Measurements from ENCODE around the gene CDCA7L. TPM values are rescaled to one million over a fixed set of nuclear protein-coding genes. Genes with fewer than 3 reads are reported as not detected.

Gene CDCA7L, protein sequence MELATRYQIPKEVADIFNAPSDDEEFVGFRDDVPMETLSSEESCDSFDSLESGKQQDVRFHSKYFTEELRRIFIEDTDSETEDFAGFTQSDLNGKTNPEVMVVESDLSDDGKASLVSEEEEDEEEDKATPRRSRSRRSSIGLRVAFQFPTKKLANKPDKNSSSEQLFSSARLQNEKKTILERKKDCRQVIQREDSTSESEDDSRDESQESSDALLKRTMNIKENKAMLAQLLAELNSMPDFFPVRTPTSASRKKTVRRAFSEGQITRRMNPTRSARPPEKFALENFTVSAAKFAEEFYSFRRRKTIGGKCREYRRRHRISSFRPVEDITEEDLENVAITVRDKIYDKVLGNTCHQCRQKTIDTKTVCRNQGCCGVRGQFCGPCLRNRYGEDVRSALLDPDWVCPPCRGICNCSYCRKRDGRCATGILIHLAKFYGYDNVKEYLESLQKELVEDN
- polyA plus RNA-seq (ENCODE audit: low read depth in 6 of 6): 100 to 1,000 TPM; 229 to 356 (median 303) TPM

DNA sequence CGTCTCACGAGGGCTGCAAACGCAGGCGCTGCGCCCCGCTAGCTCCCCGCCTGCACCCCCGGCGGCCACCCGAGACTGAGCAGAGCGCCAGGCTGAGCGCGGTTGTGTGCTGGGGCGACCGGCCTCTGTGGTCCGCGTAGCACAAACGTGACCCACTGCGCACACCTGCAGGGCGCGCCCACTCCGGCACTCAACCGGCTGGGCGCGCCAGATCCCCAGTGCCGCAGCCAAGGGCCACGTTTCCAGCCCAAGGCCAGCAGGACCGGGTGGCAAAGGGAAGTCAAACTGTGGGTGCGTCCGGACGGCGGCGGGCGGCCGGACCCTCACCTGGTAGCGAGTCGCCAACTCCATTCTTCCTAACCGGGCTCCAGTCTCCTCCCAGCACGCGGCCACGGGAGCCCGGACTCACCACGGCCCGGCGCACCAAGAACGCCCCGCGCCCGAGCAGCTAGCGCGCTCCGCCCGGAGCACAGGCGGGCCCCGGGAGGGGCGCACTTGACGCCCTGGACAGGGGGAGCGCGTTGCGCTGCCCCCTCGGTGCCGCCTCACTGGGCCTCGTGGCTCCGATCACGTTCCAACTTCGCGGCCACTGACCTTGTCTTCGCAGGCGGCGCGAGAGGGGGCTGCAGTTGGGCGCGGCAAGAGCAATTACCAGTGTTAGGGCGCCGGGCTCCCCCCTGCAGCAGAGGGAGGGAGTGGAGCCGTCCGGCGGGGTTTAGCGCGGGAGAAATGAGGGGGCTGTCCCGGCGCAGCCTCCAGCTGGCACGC, at the start of gene CDCA7L:
Gene CDCA7L (minus strand): TSS at position 446 of the 768 bp plus-strand sequence. CDS start 95 bp downstream, at position 351.
- Mint-ChIP-seq H3K36me3 (no peaks in the 10 kb centered on the region), H3K27me3 (no peaks in the 10 kb centered on the region), H3K9me3 (peaks cover 0 to 3% (median 0%) of the 10 kb centered on the region in 7 donors), H3K4me1 (peaks cover 53 to 79% (median 73%) of the 10 kb centered on the region in 3 donors), H3K4me3 (peak within 1 kb of the TSS; percentile 92 to 99 (median 97)), H3K27ac (peak within 1 kb of the TSS; percentile 97 to 100 (median 100))
- ATAC-seq (ENCODE audit: low read depth in 2 of 2) (peak; percentile 79 to 83), DNase-seq (peak; percentile 96)

DNA sequence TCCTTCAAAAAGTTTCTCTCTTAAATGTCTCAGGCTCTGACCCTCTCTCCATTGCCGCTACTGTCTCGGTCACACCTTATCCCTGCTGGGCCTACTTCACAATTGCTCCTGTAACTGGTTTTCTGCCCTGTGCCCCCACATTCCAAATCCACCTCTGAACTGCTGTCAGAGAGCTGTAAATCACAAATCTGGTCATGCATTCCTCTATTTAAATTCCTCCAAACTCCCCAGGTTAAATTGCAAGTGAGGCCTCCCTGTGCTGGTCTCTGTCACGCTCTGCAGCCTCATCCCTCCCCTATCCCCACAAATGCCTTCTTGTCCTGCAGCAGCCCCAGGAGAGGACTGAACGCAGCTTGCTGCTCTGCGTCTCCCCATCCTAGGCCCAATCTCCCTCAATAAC, 40.4 kb upstream of the CDCA7L start:
- H3K27me3 Mint-ChIP-seq: no peaks in the 10 kb centered on the region
- peaks cover 0 to 6% (median 0%) of the 10 kb centered on the region in 3 donors for H3K4me1 Mint-ChIP-seq
- DNase-seq (no peak), ATAC-seq (ENCODE audit: low read depth in 2 of 2) (no peak)
- H3K36me3 Mint-ChIP-seq: no peaks in the 10 kb centered on the region
- peak overlapping the region in 5 of 6 donors; percentile 1 to 92 (median 51) for H3K27ac Mint-ChIP-seq
- H3K4me3 Mint-ChIP-seq: no peak overlapping the region
- no peaks in the 10 kb centered on the region for H3K9me3 Mint-ChIP-seq

DNA sequence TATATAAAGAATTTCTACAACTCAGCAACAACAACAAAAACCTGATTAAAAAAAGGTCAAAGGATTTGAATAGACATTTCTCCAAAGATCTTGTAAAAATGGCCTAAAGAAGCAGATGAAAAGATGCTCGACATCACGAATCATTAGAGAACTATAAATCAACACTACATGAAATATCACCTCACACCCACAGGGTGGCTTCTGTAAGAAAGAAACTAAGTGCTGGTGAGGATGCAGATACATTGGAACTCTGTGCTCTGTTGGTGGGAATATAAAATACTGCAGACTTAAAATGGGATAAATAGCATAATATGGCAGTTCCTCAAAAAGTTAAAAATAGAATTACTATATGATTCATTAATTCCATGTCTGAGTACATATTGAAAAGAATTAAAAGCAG, 38.3 kb upstream of the CDCA7L start:
- H3K4me3 Mint-ChIP-seq: no peak overlapping the region
- no peaks in the 10 kb centered on the region for H3K27me3 Mint-ChIP-seq
- no peaks in the 10 kb centered on the region for H3K36me3 Mint-ChIP-seq
- H3K27ac Mint-ChIP-seq: peak overlapping the region in 1 of 6 donors; percentile 14
- H3K9me3 Mint-ChIP-seq: no peaks in the 10 kb centered on the region
- ATAC-seq (ENCODE audit: low read depth in 2 of 2) (no peak), DNase-seq (no peak)
- peaks cover 0 to 7% (median 0%) of the 10 kb centered on the region in 3 donors for H3K4me1 Mint-ChIP-seq

DNA sequence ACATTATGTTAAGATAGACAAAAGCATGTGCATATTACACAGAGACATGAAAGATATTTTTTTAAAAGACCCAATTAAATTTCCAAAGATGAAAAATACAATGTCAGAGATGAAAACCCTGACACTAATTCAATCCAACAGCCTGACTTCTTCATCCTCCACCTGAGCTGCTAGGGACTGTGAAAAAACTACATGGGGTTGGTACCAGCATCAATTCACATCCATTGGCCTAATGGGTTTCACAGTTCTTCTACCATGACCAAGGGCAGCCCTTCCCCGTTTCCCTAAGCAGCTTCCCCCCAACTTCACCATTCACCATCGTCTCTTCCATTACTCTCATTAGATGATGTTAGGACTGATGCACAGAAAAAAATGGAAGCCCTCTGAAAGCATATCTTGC, 37.4 kb upstream of the CDCA7L start:
- Mint-ChIP-seq H3K27ac (peak overlapping the region in 2 of 6 donors; percentile 67 to 79), H3K9me3 (no peaks in the 10 kb centered on the region), H3K27me3 (no peaks in the 10 kb centered on the region), H3K36me3 (no peaks in the 10 kb centered on the region), H3K4me1 (peaks cover 0 to 7% (median 0%) of the 10 kb centered on the region in 3 donors), H3K4me3 (no peak overlapping the region)
- DNase-seq: no peak
- ATAC-seq (ENCODE audit: low read depth in 2 of 2): no peak

DNA sequence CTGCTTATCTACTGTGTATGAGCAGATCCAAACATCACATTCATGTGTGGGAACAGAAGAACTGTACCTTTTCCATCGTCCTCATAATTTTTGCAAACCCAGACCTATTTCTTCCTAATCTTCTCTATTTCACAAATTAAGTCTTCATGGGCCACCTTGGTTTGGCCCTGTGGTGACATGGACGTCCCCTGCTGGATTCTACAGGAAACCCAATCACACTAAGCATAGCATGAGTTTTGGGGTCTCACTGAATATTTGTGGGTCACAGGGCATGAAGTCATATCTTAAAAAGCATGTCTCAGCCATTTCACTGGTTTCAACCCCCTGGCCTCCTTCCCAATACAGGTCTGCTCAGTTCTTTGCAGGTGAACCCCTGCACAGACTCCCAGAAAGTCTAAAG, 35.8 kb upstream of the CDCA7L start:
- Mint-ChIP-seq H3K27ac (peak overlapping the region in 2 of 6 donors; percentile 35 to 38), H3K4me1 (peaks cover 0 to 7% (median 0%) of the 10 kb centered on the region in 3 donors), H3K27me3 (no peaks in the 10 kb centered on the region), H3K9me3 (no peaks in the 10 kb centered on the region), H3K4me3 (no peak overlapping the region), H3K36me3 (no peaks in the 10 kb centered on the region)
- no peak for DNase-seq
- no peak for ATAC-seq (ENCODE audit: low read depth in 2 of 2)

DNA sequence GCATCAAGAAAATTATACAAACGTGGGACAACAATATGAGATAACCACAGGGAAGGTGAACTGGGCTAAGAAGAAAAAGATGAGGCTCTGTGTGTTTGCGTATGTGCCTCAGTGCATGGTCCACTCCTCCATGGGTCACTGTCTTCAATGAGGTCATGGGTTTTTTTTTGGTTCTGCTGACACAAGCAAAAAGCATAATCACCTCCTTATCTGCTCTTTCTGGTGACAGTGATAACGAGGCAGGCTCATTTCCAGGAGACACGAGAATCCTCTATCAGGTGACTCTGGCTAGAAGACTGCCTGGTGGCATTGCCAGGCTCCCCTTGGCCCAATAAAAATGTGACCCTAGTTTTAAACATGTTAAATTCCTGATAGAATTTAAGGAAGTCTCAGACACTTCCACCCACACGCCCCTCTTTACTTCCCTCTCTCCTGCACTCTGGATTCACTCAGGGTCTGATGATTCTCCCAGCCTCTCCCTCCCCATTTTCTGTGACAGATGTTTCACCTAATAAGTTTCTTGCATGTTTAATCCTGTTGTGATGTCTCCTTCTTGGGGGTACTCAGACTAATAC, 35.3 kb upstream of the CDCA7L start:
- Mint-ChIP-seq H3K27ac (peak overlapping the region in 2 of 6 donors; percentile 35 to 67), H3K9me3 (no peaks in the 10 kb centered on the region), H3K27me3 (no peaks in the 10 kb centered on the region), H3K4me3 (no peak overlapping the region), H3K36me3 (no peaks in the 10 kb centered on the region), H3K4me1 (peaks cover 0 to 7% (median 0%) of the 10 kb centered on the region in 3 donors)
- ATAC-seq (ENCODE audit: low read depth in 2 of 2) (no peak), DNase-seq (no peak)

DNA sequence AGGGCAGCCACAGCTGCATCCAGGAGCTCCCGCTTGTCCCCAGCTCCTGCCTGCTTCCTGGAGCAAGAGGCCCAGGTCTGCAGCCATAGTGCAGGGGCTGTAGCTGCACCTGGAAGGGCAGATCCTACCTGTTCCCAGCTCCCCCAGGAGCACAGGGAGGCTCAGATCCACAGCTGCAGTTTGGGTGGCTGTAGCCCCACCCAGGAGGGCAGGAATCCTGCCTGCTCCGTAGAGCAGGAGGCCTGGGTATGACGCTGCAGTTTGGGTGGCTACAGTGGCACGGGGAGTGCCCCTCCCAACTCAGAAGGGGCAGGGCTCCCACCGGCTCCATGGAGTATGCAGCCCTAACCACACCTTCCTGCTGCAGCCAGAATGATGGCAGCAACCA, 26.7 kb upstream of the CDCA7L start:
- H3K36me3 Mint-ChIP-seq: no peaks in the 10 kb centered on the region
- DNase-seq: no peak
- H3K4me1 Mint-ChIP-seq: peaks cover 10 to 23% (median 22%) of the 10 kb centered on the region in 3 donors
- H3K4me3 Mint-ChIP-seq: no peak overlapping the region
- H3K27ac Mint-ChIP-seq: no peak overlapping the region
- no peak for ATAC-seq (ENCODE audit: low read depth in 2 of 2)
- peaks cover 0 to 6% (median 2%) of the 10 kb centered on the region in 7 donors for H3K9me3 Mint-ChIP-seq
- no peaks in the 10 kb centered on the region for H3K27me3 Mint-ChIP-seq

DNA sequence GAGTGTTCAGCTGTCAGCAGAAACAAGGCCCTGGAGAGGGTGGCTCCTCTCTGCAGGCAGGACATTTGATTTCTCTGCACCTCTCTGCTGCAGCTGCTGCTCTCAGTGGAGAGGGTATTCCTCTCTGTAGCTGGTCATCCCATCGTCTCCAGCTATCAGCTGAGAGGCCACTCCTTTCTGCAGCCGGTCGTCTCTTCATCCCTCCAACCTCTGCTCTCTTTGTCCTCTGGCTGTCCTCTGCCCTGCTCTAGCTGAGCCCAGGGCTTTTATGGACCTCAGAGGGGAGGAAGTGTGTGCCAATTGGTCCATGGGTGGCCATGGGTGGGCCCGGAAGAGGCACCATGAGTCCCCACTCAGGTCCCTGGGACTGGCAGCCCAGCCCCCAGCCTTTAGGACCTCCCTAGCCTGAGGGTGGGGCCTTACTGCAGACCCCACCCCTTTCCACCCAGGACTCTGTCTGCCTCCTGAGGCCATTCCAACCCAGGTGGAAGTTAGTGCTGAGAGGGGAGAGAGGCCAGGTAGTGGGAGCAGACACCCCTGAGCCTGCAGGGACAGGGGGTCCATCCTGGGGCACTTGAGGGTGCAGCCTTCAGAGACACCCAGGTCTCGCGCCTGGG, 26.2 kb upstream of the CDCA7L start:
- Mint-ChIP-seq H3K4me3 (no peak overlapping the region), H3K27ac (no peak overlapping the region), H3K36me3 (no peaks in the 10 kb centered on the region), H3K4me1 (peaks cover 12 to 28% (median 22%) of the 10 kb centered on the region in 3 donors), H3K27me3 (no peaks in the 10 kb centered on the region), H3K9me3 (peaks cover 0 to 6% (median 2%) of the 10 kb centered on the region in 7 donors)
- ATAC-seq (ENCODE audit: low read depth in 2 of 2) (no peak), DNase-seq (no peak)

DNA sequence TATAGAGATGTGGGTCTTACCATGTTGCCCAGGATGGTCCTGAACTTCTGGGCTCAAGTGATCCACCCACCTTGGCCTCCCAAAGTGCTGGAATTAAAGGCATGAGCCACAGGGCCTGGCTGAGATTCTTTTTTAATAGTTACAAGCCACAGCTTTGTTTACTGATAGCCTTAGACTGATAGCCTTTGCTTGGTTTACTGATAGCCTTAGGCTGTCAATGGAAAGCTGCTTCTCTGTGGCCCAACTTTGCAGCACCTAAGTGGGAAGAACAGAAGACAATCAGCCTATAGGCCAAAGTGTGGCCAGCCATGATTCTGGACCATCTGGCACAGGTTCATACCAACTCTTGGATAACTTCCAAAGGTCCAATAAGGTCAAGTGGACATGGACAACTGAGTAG, 24.1 kb upstream of the CDCA7L start:
- H3K36me3 Mint-ChIP-seq: no peaks in the 10 kb centered on the region
- ATAC-seq (ENCODE audit: low read depth in 2 of 2): no peak
- H3K4me1 Mint-ChIP-seq: peaks cover 29 to 48% (median 40%) of the 10 kb centered on the region in 3 donors
- H3K27me3 Mint-ChIP-seq: no peaks in the 10 kb centered on the region
- peak overlapping the region in 1 of 8 donors; percentile 20 for H3K4me3 Mint-ChIP-seq
- DNase-seq: no peak
- H3K27ac Mint-ChIP-seq: peak overlapping the region in 1 of 6 donors; percentile 62
- H3K9me3 Mint-ChIP-seq: peaks cover 0 to 6% (median 2%) of the 10 kb centered on the region in 7 donors

DNA sequence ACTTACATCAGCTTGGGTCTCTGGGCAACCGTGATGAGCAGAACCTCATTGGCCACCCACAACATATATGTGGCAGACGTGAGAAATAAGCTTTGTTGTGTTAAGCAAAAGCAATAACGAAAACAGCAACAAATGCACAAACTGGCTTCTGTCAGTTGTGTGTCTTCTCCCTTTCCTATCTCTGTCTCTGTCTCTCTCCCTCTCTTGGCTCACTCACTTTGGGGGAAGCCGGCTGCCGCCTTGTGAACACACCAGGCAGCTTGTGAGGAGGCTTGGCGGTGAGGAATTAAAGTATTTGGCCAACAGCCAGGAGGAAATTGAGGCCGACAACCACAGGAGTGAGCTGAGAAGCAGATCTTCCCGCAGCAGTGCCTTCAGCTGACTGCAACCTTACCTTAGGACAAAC, 21.9 kb upstream of the CDCA7L start:
- no peak for ATAC-seq (ENCODE audit: low read depth in 2 of 2)
- peak overlapping the region; percentile 61 to 93 (median 84) for H3K4me3 Mint-ChIP-seq

DNA sequence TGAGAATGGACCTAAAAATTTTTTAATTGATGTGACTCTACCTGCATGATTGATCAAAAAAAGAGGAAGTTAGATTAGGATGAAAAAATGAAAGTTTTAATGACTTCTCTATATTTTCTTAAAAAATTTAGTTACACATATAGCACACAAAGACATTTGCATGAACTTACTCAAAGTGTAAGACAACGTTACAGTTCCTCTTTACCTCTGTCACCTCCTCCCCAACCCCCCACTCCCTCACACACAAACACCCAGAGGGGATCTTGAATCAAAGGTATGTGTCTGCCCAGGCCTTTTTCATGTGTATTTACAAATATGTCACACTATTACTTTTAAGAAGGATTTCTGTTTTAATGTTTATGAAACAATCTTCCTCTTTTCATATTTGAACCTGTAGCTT, 20.6 kb upstream of the CDCA7L start:
- Mint-ChIP-seq H3K4me3 (peak overlapping the region; percentile 63 to 93 (median 84)), H3K9me3 (no peaks in the 10 kb centered on the region), H3K27ac (peak overlapping the region; percentile 89 to 98 (median 98)), H3K4me1 (peaks cover 48 to 68% (median 50%) of the 10 kb centered on the region in 3 donors), H3K36me3 (no peaks in the 10 kb centered on the region), H3K27me3 (no peaks in the 10 kb centered on the region)
- DNase-seq: peak; percentile 86
- ATAC-seq (ENCODE audit: low read depth in 2 of 2): peak; percentile 96

More for the DNA sequence above, 21.9 kb upstream of the CDCA7L start:
- peak; percentile 46 for DNase-seq
- H3K36me3 Mint-ChIP-seq: no peaks in the 10 kb centered on the region
- H3K27me3 Mint-ChIP-seq: no peaks in the 10 kb centered on the region
- H3K9me3 Mint-ChIP-seq: no peaks in the 10 kb centered on the region
- peak overlapping the region; percentile 89 to 99 (median 96) for H3K27ac Mint-ChIP-seq
- peaks cover 48 to 70% (median 57%) of the 10 kb centered on the region in 3 donors for H3K4me1 Mint-ChIP-seq

DNA sequence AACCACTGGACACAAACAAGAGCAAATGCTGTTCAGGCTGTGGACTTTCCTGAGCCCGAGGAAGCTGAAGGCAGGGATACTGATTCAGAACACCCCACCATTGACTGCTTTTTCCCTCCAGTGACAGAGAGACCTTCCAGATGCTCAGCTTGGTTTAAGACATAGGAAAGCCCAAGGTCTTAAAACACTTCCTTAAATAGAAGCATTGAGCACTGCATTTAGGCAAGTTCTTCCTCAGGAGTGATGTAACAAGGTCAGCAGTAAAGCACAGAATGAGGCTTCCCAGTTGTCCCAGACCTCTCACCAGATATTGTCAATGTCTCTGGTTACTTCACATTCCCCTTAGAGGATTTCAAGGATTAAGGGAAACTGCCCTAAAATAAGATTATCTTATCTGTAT, 19.6 kb upstream of the CDCA7L start:
- Mint-ChIP-seq H3K4me1 (peaks cover 50 to 69% (median 52%) of the 10 kb centered on the region in 3 donors), H3K27me3 (no peaks in the 10 kb centered on the region), H3K27ac (peak overlapping the region; percentile 89 to 98 (median 98)), H3K9me3 (no peaks in the 10 kb centered on the region), H3K36me3 (no peaks in the 10 kb centered on the region), H3K4me3 (peak overlapping the region in 6 of 8 donors; percentile 63 to 93 (median 88))
- DNase-seq: no peak
- ATAC-seq (ENCODE audit: low read depth in 2 of 2): no peak

DNA sequence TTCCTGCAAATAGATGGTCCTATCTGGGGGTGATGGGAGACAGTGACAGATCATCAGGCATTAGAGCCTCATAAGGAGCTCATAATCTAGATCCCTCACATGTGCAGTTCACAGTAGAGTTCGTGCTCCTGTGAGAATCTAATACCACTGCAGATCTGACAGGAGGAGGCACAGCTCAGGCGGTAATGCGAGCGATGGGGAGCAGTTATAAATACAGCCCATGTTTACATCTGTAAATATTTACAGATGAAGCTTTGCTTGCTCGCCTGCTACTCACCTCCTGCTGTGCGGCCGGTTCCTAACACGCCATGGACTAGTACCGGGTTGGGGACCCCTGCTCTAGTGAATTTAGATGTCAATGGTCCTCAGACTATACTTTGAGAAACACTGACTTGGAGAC, 17.0 kb upstream of the CDCA7L start:
- peaks cover 54 to 76% (median 63%) of the 10 kb centered on the region in 3 donors for H3K4me1 Mint-ChIP-seq
- no peaks in the 10 kb centered on the region for H3K9me3 Mint-ChIP-seq
- no peak overlapping the region for H3K4me3 Mint-ChIP-seq
- H3K27ac Mint-ChIP-seq: peak overlapping the region in 1 of 6 donors; percentile 21
- ATAC-seq (ENCODE audit: low read depth in 2 of 2) (no peak), DNase-seq (no peak)
- no peaks in the 10 kb centered on the region for H3K27me3 Mint-ChIP-seq
- no peaks in the 10 kb centered on the region for H3K36me3 Mint-ChIP-seq

Measured in naive B cell (primary cell).